ENCODE results near the gene ULBP1.
"Not testable (repeated sequence)": the region's sequence is repeated elsewhere in the genome, so short reads cannot be mapped to it uniquely, and the experiment has no call there.

Gene ULBP1

DNA sequence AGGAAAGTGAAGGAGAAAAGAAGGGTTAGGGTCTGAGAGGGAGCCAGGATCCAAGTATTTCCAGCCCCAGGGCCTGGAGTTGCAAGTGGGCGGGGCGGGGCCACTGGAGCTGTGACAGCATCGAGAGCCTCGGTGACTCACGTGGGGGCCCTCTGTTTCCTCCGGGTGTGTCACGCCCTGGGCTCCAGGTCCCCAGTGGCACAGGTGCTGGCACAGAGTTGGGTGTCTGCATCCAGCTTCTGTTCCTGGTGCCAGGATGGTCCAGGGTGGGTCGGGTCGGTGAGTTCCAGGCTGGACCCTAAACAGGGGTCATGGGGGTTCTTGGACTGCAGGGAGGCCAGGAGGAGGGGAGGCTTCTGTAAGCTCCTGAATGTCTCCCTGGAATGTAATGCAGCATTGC, 44.8 kb downstream of the ULBP1 start:
- no peak overlapping the region for H3K4me3 ChIP-seq (ENCODE audit: low read depth, low read length)
- TF ChIP-seq, protein P1, sequence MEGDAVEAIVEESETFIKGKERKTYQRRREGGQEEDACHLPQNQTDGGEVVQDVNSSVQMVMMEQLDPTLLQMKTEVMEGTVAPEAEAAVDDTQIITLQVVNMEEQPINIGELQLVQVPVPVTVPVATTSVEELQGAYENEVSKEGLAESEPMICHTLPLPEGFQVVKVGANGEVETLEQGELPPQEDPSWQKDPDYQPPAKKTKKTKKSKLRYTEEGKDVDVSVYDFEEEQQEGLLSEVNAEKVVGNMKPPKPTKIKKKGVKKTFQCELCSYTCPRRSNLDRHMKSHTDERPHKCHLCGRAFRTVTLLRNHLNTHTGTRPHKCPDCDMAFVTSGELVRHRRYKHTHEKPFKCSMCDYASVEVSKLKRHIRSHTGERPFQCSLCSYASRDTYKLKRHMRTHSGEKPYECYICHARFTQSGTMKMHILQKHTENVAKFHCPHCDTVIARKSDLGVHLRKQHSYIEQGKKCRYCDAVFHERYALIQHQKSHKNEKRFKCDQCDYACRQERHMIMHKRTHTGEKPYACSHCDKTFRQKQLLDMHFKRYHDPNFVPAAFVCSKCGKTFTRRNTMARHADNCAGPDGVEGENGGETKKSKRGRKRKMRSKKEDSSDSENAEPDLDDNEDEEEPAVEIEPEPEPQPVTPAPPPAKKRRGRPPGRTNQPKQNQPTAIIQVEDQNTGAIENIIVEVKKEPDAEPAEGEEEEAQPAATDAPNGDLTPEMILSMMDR (conservative IDR thresholded peaks at IDR 0.05; ENCODE audit: low read depth, low read length) = no peak
- no peak for DNase-seq (ENCODE audit: low read depth)

DNA sequence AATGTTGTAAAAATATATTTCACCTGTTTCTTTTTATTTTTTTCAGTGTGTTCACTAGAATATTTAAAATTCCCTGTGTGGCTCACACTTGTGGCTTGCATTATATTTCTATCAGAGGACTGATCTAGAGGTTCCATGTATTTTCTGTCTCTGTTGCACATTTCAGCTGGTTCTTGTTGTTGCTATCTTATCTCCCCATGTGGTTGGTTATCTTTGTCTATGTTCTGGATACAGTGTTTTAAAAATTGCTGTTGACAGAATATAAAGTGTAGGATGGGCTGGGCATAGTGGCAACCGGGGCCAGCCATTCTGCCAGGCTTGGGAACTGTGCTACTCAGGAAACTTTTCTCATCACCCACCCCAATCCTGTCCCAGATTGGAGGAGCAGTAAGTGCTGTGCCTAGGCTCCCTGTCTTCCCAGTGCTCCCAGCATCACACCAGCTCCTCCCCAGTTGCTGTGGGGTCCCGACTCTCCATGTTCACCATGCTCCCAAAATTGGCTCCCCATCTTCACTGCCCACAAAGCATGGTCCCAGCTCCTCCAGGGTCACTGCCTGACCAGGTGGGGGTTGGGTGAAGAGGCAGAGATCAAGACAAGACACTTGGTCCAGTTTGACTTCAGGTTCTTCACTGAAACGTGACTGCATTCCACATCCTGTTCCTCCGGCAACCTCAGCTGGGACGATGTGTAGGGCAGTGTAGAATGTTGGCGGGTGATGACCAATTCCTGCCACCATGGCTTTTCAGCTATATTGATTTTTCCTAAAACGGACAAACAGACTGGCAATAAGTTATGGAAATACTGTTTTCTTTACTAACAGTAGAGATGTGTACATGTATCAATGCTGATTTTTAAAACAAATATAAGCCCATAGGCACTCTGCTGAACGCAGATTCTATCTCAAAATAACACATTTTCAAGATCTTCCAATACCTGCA, 49.4 kb downstream of the ULBP1 start:
- H3K4me3 ChIP-seq (ENCODE audit: low read depth, low read length); DNase-seq (ENCODE audit: low read depth): not testable (repeated sequence)

DNA sequence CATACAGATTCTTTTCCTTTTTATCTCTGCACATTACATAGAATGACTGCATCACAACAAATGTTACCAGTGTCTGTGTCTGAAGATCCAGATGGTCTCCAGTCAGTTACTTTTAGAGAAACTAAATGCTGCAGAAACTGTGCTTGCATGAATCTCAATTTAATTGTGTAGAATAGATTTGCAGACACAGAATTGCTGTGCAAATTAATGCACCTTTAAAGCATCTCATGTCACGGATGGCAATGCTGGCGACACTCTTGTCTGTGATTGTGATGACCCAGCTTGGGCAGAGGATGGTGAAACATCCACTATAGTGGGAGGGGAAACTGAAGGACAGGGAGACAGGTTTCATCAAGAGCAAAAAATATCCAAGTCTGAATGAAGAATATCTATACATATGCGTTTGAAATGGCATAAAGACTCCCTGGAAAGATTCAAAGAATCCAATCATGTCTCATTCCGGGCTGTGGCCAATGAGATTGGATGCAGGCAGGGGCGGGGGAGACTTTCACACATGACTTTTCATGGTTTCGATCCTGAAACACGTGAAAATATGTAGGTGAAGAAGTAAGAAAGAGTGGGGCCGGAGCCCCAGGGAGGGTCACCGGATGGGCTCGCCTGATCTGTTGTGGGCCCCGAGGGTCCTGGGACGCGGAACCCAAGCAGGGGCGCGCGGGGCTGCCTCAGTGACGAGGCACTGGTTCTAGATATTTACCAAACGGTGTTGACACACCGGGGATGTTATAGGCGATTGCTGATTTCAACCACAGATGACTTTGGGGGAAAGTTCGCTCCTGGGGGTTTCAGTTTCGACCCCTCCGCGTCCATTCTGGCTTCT, 50.3 kb downstream of the ULBP1 start:
- not testable (repeated sequence) for DNase-seq (ENCODE audit: low read depth); H3K4me3 ChIP-seq (ENCODE audit: low read depth, low read length)

DNA sequence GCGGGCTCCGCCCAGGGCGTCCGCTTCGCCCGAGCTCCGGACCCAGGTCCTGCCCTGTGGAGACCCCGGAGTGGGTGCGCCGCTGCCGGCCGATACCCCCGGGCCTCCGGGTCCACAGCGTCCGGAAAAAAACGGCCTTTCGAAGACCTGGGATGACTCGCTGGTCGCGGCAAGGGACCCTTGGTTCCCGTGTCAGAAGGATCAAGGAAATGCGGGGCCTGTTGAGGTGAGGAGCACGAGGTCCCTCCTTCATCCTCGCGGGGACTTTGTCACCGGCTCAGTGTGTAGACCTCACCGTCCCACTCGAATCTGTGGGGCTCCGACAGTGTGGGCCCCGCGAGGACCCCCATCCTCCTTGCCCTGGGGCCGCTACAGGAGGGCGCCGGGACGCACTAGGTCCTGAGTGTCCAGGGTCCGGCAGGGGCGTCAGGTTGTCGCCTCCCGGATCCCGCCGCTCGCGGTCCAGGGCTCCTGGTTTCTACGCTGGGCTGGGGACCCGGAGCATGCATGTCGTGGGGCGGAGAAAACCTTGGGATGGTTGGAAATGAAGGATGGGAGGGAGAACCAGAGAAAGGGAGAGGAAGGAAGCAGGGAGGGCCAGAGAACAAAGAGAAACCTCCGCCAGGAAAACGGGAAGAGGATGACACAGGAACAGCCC, 51.0 kb downstream of the ULBP1 start:
- DNase-seq (ENCODE audit: low read depth); H3K4me3 ChIP-seq (ENCODE audit: low read depth, low read length): not testable (repeated sequence)

DNA sequence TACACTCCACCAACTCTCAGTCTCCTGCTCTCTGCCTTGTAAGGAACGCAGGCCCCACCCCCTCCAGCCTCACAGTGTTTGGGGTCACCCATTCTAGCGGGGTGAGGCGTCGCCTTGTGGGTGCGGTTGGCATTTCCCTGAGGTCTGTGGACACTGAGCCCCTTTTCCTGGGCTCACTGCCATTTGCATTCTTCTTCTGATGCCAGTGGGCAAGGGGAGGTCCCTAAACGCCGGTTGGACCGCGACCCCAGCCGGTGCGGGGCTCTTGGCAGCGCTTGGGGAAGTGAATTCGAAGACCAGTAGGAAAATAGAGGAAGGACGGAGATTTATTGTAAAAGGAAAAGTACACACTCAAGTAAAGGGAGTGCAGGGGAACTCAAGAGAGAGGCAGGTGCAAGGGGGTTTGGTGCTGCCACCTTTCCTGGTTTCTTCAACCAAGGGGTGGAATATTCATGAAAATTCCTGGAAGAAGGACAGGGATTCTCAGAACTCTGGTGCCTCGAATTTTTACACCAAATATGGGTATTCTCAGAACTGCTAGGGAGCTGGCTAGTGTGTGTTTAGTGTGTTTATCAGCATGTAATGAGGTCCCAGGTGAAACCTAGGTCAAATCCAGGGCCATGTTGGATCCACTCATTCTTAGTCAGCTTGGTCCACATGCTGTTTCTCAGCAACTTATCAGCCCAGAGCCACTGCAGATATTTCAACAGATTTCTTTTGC, 51.7 kb downstream of the ULBP1 start:
- not testable (repeated sequence) for H3K4me3 ChIP-seq (ENCODE audit: low read depth, low read length); DNase-seq (ENCODE audit: low read depth)

DNA sequence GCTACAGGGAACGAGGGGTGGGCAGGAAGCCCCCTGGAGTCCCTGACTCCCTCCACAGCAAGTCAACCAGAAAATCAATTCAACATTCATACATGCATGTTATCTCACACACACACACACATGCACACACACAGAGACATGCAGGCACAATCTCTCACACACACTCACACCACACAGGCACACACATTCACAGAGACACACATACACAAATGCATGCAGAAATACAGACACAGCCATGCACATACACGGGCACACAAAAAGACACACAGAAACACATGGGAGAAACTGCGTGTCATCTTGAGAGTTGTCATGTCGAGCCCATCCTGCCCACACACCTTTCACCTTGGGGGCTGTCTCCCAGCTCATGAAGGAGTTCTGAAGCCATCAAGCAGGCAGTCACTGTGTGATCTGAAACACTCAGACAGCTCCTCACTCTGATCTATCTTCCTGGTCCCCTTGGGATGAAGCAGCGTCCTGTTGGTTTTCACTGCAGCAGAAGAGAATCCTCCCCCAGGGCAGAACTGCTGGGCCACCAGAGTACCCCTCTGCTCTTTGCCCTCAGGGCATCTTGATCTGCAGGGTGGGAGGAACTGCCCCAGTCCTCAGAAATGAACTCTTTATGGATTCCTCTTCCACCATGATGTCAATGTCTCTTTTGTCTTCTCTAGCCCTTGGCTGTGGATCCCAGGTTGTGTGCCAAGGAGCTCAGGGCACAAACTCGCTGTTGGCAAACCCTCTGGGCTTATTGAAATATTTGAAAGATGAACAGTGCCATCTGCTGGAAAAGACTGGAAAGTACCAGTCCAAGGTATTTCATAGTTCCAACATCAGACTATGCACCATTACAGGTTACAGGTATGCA, 52.8 kb downstream of the ULBP1 start:
- TF ChIP-seq, protein P1 (conservative IDR thresholded peaks at IDR 0.05; ENCODE audit: low read depth, low read length) = peak; percentile 66
- peak; percentile 70 for DNase-seq (ENCODE audit: low read depth)
- no peak overlapping the region for H3K4me3 ChIP-seq (ENCODE audit: low read depth, low read length)

DNA sequence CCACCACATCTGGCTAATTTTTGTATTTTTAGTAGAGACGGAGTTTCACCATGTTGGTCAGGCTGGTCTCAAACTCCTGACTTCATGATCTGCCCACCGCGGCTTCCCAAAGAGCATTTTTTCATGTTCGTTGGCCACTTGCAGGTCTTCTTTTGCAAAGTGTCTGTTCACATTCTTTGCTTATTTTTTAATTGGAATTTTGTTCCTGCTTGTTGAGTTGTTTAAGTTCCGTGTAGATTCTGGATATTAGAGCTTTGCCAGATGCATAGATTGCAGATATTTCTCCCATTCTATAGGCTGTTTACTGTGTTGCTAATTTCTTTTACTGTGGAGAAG, 53.4 kb downstream of the ULBP1 start:
- DNase-seq (ENCODE audit: low read depth); H3K4me3 ChIP-seq (ENCODE audit: low read depth, low read length): not testable (repeated sequence)

DNA sequence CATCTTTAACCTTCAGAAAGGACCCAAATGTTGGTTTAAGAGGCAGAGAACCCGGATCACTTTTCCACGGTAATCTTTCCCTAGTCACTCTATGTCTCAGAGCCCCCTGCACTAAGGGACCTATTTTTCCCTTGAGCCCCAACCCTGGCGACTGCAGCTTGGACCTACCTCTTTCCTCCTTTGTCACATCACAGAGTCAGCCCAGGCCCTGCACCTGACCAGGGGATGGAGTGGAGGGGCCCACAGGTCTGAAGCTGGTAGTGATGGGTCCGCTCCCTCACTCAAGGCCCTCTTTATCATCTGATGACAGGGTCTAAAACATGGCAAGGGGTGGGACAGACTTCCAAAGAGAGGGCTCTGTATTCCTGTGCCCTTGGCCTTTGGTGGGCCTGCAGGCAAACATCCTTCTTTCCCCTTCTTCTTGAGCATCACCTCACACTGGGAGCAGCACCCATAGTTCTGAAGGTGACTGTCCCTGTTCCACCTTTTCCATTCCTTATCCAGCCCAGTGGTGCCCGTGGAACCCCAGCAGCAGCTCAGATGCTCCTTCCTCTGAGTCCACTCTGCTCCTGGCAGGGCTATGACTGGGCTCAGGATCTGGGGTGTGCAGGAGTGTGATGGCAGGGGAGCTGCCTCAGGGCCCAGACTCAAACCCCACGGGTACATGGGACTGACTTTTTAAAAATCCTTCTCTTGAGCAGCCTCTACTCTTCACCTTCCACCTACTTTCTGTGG, 55.3 kb downstream of the ULBP1 start:
- DNase-seq (ENCODE audit: low read depth) = no peak
- TF ChIP-seq, protein P1 (conservative IDR thresholded peaks at IDR 0.05; ENCODE audit: low read depth, low read length) = no peak

DNA sequence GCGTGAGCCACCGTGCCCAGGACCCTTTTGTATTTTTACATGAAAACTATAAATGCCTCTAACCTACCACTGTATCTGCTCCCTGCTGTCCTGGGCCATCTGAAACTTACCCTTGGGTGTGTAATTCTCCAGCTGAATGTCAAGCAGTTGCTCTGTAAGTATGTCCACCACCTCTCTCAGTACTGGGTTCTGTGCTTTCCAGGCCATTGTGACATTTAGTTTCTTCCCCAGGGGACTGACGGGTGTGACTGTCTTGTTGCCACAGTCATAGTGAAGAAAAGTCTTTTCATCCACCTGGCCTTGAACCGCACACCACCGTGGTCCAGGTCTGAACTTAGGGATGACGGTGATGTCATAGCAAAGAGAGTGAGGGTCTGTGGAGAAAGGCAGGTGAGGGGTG, 58.1 kb downstream of the ULBP1 start:
- H3K4me3 ChIP-seq (ENCODE audit: low read depth, low read length); DNase-seq (ENCODE audit: low read depth): not testable (repeated sequence)

More for the DNA sequence above, 55.3 kb downstream of the ULBP1 start:
- H3K4me3 ChIP-seq (ENCODE audit: low read depth, low read length) = no peak overlapping the region

Data from choroid plexus epithelial cell (primary cell).